SK-N-SH (cell line): ENCODE measurements around the gene CCDC32. TPM values are rescaled to one million over a fixed set of nuclear protein-coding genes. Genes with fewer than 3 reads are reported as not detected.

Experiments
- CTCF ChIA-PET: fragments of 300-600, 350-600 bp; formaldehyde crosslinking; extraction: SDS; loops from one replicate; lab custom pipeline; 2021; lab: Yijun Ruan, JAX
- POLR2A ChIA-PET: fragments of 350-600 bp; sonication (Branson Sonifier 250); formaldehyde crosslinking; extraction: SDS; loops from one replicate; lab custom pipeline; 2020; ENCODE audit warnings: antibody characterized with exemption, inconsistent platforms; lab: Yijun Ruan, JAX
- DNase-seq: peaks from one replicate; pipeline ENCODE4 v3.0.0; 2012
- H2AFZ ChIP-seq: fragments of 200-600 bp; sonication (generic); 2 replicates; pipeline ENCODE4 v1.8.1; 2016; ENCODE audit warnings: antibody characterized with exemption, mild to moderate bottlenecking, low read depth
- H3F3A ChIP-seq: fragments of 200-600 bp; sonication (generic); replicated peaks from 2 replicates; pipeline ENCODE3; 2016; ENCODE audit warnings: antibody characterized with exemption, mild to moderate bottlenecking; ENCODE audit not compliant: insufficient read depth
- H3K27ac ChIP-seq, 2 experiments: fragments of 200-500 bp in 1 of 2; fragments of 200-600 bp in 1 of 2; sonication (Bioruptor generic) in 1 of 2; sonication (generic), shearing (Covaris generic) in 1 of 2; 2 replicates each; pipeline versions ENCODE4 v1.5.1 to v1.6.1; 2014 to 2016; ENCODE audit warnings: low read depth in 2 of 2, inconsistent platforms in 1 of 2, low read length in 1 of 2, mild to moderate bottlenecking in 1 of 2, mixed read lengths in 1 of 2
- H3K27me3 ChIP-seq: fragments of 200-600 bp; sonication (generic), shearing (Covaris generic); 2 replicates; pipeline ENCODE4 v1.6.1; 2016; ENCODE audit warnings: mixed run types; ENCODE audit not compliant: insufficient read depth
- H3K36me3 ChIP-seq, 2 experiments: fragments of 200-500 bp in 1 of 2; fragments of 200-600 bp in 1 of 2; sonication (Bioruptor generic) in 1 of 2; sonication (generic) in 1 of 2; replicated peaks in 1 of 2; 2 replicates each; pipeline versions ENCODE3 to v1.5.1; 2014 to 2016; ENCODE audit warnings: low read length in 1 of 2, mild to moderate bottlenecking in 1 of 2; ENCODE audit not compliant: insufficient read depth in 2 of 2, control insufficient read depth in 1 of 2
- H3K4me1 ChIP-seq, 2 experiments: fragments of 200-500 bp in 1 of 2; fragments of 200-600 bp in 1 of 2; sonication (Bioruptor generic) in 1 of 2; sonication (generic), shearing (Covaris generic) in 1 of 2; 2 replicates each; pipeline versions ENCODE4 v1.5.1 to v1.6.1; 2014 to 2016; ENCODE audit warnings: low read depth in 1 of 2, low read length in 1 of 2, mixed run types in 1 of 2; ENCODE audit not compliant: insufficient read depth in 2 of 2, control insufficient read depth in 1 of 2
- H3K4me2 ChIP-seq: fragments of 200-600 bp; sonication (generic), shearing (Covaris generic); 2 replicates; pipeline ENCODE4 v1.6.1; 2017; ENCODE audit warnings: mixed run types
- H3K4me3 ChIP-seq, 2 experiments: fragments of 200-500 bp in 1 of 2; fragments of 200-600 bp in 1 of 2; sonication (Bioruptor generic) in 1 of 2; sonication (generic), shearing (Covaris generic) in 1 of 2; 2 replicates each; pipeline versions ENCODE4 v1.5.1 to v1.8.1; 2014 to 2016; ENCODE audit warnings: low read depth in 2 of 2, inconsistent platforms in 1 of 2, low read length in 1 of 2, mild to moderate bottlenecking in 1 of 2, mixed read lengths in 1 of 2, moderate library complexity in 1 of 2
- H3K79me2 ChIP-seq: fragments of 200-600 bp; sonication (generic); 2 replicates; pipeline ENCODE4 v1.8.1; 2017; ENCODE audit warnings: mild to moderate bottlenecking; ENCODE audit not compliant: insufficient read depth
- H3K9ac ChIP-seq: fragments of 200-600 bp; sonication (generic); 2 replicates; pipeline ENCODE4 v1.6.1; 2017; ENCODE audit warnings: mixed run types
- H3K9me2 ChIP-seq: fragments of 200-600 bp; sonication (generic); 2 replicates; pipeline ENCODE4 v1.6.1; 2017; ENCODE audit warnings: mixed run types
- H3K9me3 ChIP-seq: fragments of 200-600 bp; sonication (generic); 2 replicates; pipeline ENCODE4 v1.6.1; 2017; ENCODE audit warnings: mixed run types, mild to moderate bottlenecking, moderate library complexity
- H4K20me1 ChIP-seq: fragments of 200-600 bp; sonication (generic); 2 replicates; pipeline ENCODE4 v1.6.1; 2017; ENCODE audit warnings: mild to moderate bottlenecking, mixed run types; ENCODE audit not compliant: insufficient read depth
- CHD2 ChIP-seq: fragments of 150-350 bp; IDR thresholded peaks from 2 replicates; pipeline ENCODE4 v1.6.1; 2018; ENCODE audit warnings: low read length; ENCODE audit not compliant: partially characterized antibody
- EP300 ChIP-seq, 2 experiments: IDR thresholded peaks; 2 replicates each; pipeline versions ENCODE4 v1.4.0 to v1.6.1; 2012; ENCODE audit warnings: borderline replicate concordance in 1 of 2, low read depth in 1 of 2, low read length in 1 of 2
- GABPA ChIP-seq: IDR thresholded peaks from 2 replicates; pipeline ENCODE4 v1.4.0; 2012; ENCODE audit warnings: low read depth, mild to moderate bottlenecking
- GATA2 ChIP-seq: sonication (generic); formaldehyde crosslinking; IDR thresholded peaks from 2 replicates; pipeline ENCODE4 v1.5.0; 2020; ENCODE audit warnings: mild to moderate bottlenecking, missing genetic modification reagents
- IRF3 ChIP-seq: fragments of 150-350 bp; IDR thresholded peaks from 2 replicates; pipeline ENCODE4 v1.6.1; 2016; ENCODE audit warnings: mild to moderate bottlenecking, low read depth, low read length
- MEF2A ChIP-seq: IDR thresholded peaks from 2 replicates; pipeline ENCODE4 v1.4.0; 2012; ENCODE audit warnings: low read depth, borderline replicate concordance
- MXI1 ChIP-seq: IDR thresholded peaks from 2 replicates; pipeline ENCODE4 v1.6.1; 2012; ENCODE audit warnings: mild to moderate bottlenecking, low read depth, low read length, improper control_type of control experiment
- NRF1 ChIP-seq: IDR thresholded peaks from 2 replicates; pipeline ENCODE4 v1.6.1; 2012; ENCODE audit warnings: low read depth, mild to moderate bottlenecking, low read length
- PBX3 ChIP-seq: IDR thresholded peaks from 2 replicates; pipeline ENCODE4; 2012
- POLR2AphosphoS5 ChIP-seq: IDR thresholded peaks from 2 replicates; pipeline ENCODE4 v1.6.1; 2012; ENCODE audit warnings: low read depth, low read length
- RAD21 ChIP-seq: IDR thresholded peaks from 2 replicates; pipeline ENCODE4 v1.6.1; 2012; ENCODE audit warnings: mild to moderate bottlenecking, low read length
- RCOR1 ChIP-seq: fragments of 150-350 bp; IDR thresholded peaks from 2 replicates; pipeline ENCODE4 v1.6.1; 2017; ENCODE audit warnings: antibody characterized with exemption, low read length
- RFX5 ChIP-seq: IDR thresholded peaks from 2 replicates; pipeline ENCODE4 v1.6.1; 2012; ENCODE audit warnings: mild to moderate bottlenecking, improper control_type of control experiment, low read length
- SIN3A ChIP-seq: IDR thresholded peaks from 2 replicates; pipeline ENCODE4 v1.6.1; 2012; ENCODE audit warnings: low read depth, mild to moderate bottlenecking, low read length, moderate library complexity, borderline replicate concordance
- SMC3 ChIP-seq: IDR thresholded peaks from 2 replicates; pipeline ENCODE4 v1.6.1; 2012; ENCODE audit warnings: low read depth, low read length, improper control_type of control experiment
- TAF1 ChIP-seq: IDR thresholded peaks from 2 replicates; pipeline ENCODE4 v1.6.1; 2012; ENCODE audit warnings: low read depth, mild to moderate bottlenecking, low read length, moderate library complexity, borderline replicate concordance
- TCF12 ChIP-seq: IDR thresholded peaks from 2 replicates; pipeline ENCODE4 v1.4.0; 2012
- USF1 ChIP-seq: IDR thresholded peaks from 2 replicates; pipeline ENCODE4 v1.4.0; 2012; ENCODE audit warnings: low read depth, borderline replicate concordance
- USF2 ChIP-seq: fragments of 150-350 bp; IDR thresholded peaks from 2 replicates; pipeline ENCODE4 v1.6.1; 2017; ENCODE audit warnings: antibody characterized with exemption, low read length, low read depth, borderline replicate concordance
- WGBS: methylation state at CpG from one replicate; pipeline ENCODE4 v1.1.6; 2017; ENCODE audit warnings: low lambda C conversion rate; 5-methylcytosine and 5-hydroxymethylcytosine counted together
- polyA plus RNA-seq, 3 experiments: library from polyadenylated mRNA; depleted of rRNA; stranded (reverse); fragments of >200 nt; gene quantifications; 2 replicates each; pipeline ENCODE4 v1.2.3, GENCODE V29; 2012
- TF ChIP-seq, protein P1 (sequence below): IDR thresholded peaks from 2 replicates; pipeline ENCODE4 v1.4.0; 2012; ENCODE audit warnings: low read depth, borderline replicate concordance
- TF ChIP-seq, protein P2 (sequence below): IDR thresholded peaks from 2 replicates; pipeline ENCODE4 v1.4.0; 2012; ENCODE audit warnings: low read depth

Gene CCDC32
- 7.4 and 8.2 TPM in 2 replicates for polyA plus RNA-seq (2012; rRNA removed)
- polyA plus RNA-seq (2012; cell fraction: cytosol; rRNA removed): 12.1 and 13.6 TPM in 2 replicates
- 9.7 and 16.9 TPM in 2 replicates for polyA plus RNA-seq (2012; cell fraction: nucleus; rRNA removed)

GRCh38 chr15:40564591-40565332 lies at the start of gene CCDC32:
CCDC32 (minus strand) TSS chr15:40565042; CDS start chr15:40563015, 2,027 bp downstream.
- Histone ChIP-seq H3K79me2 (peaks cover 43% of the 10 kb centered on the region), H3K36me3 (no peaks in the 10 kb centered on the region), H3K4me1 (peaks cover 2 to 4% of the 10 kb centered on the region in 2 experiments; a peak in 3 of 4 replicates), H3K9me3 (no peaks in the 10 kb centered on the region), H3F3A (no peaks in the 10 kb centered on the region)
- no peak for TF ChIP-seq NRF1
- peak; percentile 67 for TF ChIP-seq MXI1
- TF ChIP-seq MEF2A: no peak
- TF ChIP-seq EP300 (IDR thresholded peaks at IDR 0.05; ENCODE audit: borderline replicate concordance in 1 of 2, low read depth in 1 of 2, low read length in 1 of 2): peak in 1 of 2 experiments; percentile 33; a peak in 1 of 4 replicates
- TF ChIP-seq TCF12: no peak
- TF ChIP-seq, protein P1, sequence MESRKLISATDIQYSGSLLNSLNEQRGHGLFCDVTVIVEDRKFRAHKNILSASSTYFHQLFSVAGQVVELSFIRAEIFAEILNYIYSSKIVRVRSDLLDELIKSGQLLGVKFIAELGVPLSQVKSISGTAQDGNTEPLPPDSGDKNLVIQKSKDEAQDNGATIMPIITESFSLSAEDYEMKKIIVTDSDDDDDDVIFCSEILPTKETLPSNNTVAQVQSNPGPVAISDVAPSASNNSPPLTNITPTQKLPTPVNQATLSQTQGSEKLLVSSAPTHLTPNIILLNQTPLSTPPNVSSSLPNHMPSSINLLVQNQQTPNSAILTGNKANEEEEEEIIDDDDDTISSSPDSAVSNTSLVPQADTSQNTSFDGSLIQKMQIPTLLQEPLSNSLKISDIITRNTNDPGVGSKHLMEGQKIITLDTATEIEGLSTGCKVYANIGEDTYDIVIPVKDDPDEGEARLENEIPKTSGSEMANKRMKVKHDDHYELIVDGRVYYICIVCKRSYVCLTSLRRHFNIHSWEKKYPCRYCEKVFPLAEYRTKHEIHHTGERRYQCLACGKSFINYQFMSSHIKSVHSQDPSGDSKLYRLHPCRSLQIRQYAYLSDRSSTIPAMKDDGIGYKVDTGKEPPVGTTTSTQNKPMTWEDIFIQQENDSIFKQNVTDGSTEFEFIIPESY: no peak
- peak; percentile 98 for TF ChIP-seq USF1
- TF ChIP-seq TAF1: peak; percentile 49; the same call in 1 of the 2 replicates
- TF ChIP-seq PBX3: no peak
- no peak for TF ChIP-seq IRF3
- TF ChIP-seq GABPA: peak; percentile 36; the same call in 1 of the 2 replicates
- TF ChIP-seq GATA2 (CRISPR knock-in tag): no peak
- no peak for TF ChIP-seq RAD21
- peak; percentile 76; the same call in 1 of the 2 replicates for TF ChIP-seq SIN3A
- TF ChIP-seq RCOR1: no peak
- peak; percentile 90 for TF ChIP-seq RFX5
- TF ChIP-seq, protein P2, sequence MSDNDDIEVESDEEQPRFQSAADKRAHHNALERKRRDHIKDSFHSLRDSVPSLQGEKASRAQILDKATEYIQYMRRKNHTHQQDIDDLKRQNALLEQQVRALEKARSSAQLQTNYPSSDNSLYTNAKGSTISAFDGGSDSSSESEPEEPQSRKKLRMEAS: peak; percentile 69
- TF ChIP-seq POLR2AphosphoS5: peak; percentile 85; the same call in 1 of the 2 replicates
- peak; percentile 90 for TF ChIP-seq USF2
- no peak for TF ChIP-seq CHD2
- no peak for TF ChIP-seq SMC3
- TF ChIP-seq, all 33 proteins: peak for 10
- Histone ChIP-seq H4K20me1 (no peaks in the 10 kb centered on the region), H3K9ac (peak within 1 kb of the TSS; percentile 73), H3K4me3 (peak within 1 kb of the TSS; percentile 74 to 87), H3K4me2 (peak within 1 kb of the TSS; percentile 94), H2AFZ (peak within 1 kb of the TSS; percentile 95), H3K9me2 (no peaks in the 10 kb centered on the region), H3K27ac (peak within 1 kb of the TSS; percentile 75 to 87), H3K27me3 (no peaks in the 10 kb centered on the region)
- CTCF ChIA-PET: interaction anchor here (0.7 to 1.5 kb wide), 3 partner anchors 17 to 220 kb away, joined by 3 to 4 read pairs (median 3); no protein-coding TSS in a partner anchor
- 2% methylated on average over 30 of the region's 40 CpGs for WGBS
- POLR2A ChIA-PET: interaction anchor here (0.9 to 1.0 kb wide), 3 partner anchors 10 to 224 kb away, joined by 3 read pairs; no protein-coding TSS in a partner anchor
- peak; percentile 94 for DNase-seq
